HG03025 (cell line): ENCODE results near the gene TSNAX.

Source experiments
- ATAC-seq: cut with Tn5 transposase; IDR thresholded peaks from one replicate; pipeline ENCODE4 v1.9.1; 2021; ENCODE audit warnings: mild to moderate bottlenecking, moderate library complexity; ENCODE audit not compliant: unreplicated experiment, low FRiP score

Gene TSNAX

DNA sequence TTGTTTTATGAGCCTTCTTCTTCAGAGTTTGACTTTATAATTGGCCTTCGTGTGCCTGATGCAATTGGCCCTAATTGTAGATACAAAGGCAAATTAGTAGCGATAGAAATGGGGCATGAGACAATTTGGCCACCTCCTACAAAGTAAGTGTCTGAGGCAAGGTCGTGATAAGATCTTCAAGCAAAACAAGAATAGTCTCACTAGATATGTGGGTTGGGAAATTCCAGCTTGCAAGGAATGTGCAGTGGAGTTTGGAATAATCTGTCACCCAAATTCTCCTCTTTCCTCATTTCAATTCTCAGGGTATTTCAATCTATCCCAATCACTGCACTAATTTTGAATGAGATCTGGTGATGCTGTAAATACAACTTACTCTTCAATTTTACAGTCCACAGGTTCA, 11.4 kb upstream of the TSNAX start:
- no peak for ATAC-seq

DNA sequence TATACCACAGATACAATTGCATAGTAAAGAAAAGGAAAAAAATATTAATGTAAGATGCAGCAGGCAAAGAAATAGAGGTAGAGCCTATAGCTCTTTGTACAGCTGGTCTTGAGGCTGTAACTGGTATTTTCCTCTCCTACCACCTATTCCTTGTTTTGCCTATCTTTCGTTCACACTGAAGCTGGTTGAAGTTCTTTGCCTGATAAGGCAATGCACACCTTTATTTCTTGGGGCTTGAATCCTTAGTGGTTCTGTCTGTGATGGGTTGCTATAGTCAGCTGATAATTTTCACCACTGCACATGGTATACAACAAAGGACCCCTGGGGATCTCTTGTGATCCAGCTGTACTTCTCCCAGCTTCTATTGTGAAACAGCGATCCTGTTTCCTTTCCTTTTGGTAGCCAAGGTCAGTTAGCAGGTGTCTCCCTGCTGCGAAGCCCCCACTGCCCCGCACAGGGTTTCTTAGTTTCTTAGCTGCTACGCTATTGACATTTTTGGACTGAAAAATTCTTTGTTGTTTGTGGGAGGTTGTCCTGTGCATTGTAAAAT, 9.9 kb upstream of the TSNAX start:
- ATAC-seq = no peak

- no peak for ATAC-seq
Observed at GRCh38 chr1:231519166-231519565, 9.3 kb upstream of the TSNAX start.

DNA sequence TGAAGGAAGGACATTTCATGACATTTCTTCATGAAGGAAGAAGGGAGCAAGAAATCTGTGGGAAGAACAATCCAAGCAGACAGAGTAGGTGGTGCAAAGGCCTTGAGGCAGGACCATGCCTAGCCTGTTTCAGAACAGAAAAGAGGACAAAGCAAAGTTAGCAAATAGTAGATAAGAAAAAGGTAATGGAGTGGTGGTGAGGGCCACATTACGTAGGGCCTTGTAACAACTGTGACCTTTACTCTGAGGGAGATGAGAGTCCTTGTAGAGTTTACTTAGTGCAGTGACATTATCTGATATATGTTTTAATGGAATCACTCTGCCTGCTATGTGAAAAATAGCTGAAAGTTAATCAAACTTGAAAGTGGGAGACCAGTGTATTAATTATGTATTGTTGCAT, 6.4 kb upstream of the TSNAX start:
- ATAC-seq = no peak

- no peak for ATAC-seq
Observed at GRCh38 chr1:231522931-231523642, 5.4 kb upstream of the TSNAX start.

- no peak for ATAC-seq
Observed at GRCh38 chr1:231523816-231524215, 4.7 kb upstream of the TSNAX start.

DNA sequence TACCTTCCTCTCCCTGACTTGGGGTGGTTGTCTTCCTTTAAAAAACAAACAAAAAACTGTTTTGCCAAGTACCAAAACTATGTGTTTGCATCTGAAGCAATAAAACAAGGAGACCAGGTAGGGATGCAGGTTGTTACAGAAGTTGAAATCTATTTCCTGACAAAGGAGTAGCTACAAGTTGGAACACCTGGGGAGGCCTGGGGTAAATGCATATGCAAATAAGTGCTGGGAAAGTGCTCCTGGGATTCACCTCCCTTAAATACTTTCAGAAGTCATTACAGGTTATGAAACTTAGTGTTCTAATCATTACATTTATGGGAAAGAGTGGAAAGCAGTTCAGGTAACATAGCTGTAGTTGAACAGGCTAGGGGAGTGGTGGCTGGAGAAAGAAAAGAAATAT, 1.9 kb upstream of the TSNAX start:
- no peak for ATAC-seq

- ATAC-seq = peak; percentile 13
Observed at GRCh38 chr1:231527586-231528171, 790 bp upstream of the TSNAX start.

DNA sequence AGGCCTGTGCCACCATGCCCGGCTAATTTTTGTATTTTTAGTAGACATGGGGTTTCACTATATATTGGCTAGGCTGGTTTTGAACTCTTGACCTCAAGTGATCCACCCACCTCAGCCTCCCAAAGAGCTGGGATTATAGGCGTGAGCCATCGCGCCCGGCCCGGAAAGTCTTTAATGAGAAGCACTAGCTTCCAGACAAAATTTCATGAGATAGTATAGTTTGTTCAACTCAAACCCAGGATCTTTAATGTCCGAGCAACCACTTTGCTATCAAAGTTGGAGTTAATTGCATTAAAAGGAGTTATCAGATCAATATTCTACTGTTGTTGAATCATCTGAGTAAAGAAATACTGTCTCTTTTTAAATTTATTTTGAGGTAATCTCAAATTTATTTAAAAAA, 4.8 kb downstream of the TSNAX start:
- ATAC-seq = no peak

DNA sequence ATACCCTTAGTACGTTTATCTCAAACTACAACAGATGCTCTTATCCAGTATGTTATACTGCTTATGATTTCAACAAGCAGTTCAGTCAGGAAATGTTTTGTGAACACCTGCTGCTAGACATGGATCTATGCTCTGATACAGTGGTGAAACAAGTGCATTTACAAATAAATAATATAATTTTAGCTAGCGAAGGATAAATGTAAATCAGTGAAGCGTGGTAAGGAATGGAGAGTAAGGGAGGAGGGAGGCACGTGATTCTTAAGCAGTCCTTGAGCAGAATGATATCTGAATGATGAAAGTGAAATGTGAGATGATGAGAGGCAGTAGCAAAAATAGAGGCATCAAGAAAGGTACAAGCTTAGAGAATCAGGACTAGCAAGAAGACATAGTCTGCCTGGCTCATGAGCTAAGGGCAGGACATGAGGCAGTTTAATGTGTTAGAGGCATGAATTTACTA, 6.3 kb downstream of the TSNAX start:
- no peak for ATAC-seq

DNA sequence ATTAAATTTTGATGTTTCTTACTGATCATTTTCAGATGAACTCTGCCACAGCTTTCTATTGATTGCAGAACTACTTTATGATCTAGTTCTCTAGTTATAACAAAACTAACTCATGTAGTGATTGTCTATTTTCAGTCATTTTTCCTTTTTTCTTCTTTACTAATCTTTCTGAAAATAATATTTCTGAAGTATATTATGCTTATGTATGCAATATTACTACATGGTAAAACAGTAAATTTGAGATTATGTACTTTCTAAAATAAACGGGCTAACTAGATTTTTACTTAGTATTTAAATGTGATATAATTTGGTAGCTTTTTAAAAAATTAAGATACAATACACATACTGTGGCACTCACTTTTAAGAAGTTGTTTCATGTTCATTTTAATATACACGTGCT, 7.6 kb downstream of the TSNAX start:
- ATAC-seq = no peak

DNA sequence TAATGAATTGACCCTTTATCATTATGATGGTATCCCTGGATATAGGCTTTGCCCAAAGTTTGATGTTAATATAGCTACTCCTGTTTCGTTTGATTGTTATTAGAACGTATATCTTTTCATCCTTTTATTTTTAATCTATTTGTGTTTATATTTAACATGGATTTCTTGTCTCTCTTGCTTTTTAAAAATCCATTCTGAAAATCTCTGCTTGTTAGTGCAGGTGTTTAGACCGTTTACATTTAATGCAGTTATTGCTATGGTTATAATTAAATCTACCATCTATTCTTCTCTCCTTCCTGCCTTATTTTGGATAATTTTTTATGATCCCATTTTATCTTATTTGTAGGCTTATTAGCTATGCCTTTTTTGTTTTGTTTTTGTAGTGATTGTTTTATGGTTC, 12.4 kb downstream of the TSNAX start:
- no peak for ATAC-seq

GRCh38 chr1:231541842-231542241, 13.4 kb downstream of the TSNAX start:
- no peak for ATAC-seq

- ATAC-seq = no peak
Observed at GRCh38 chr1:231544943-231545592, 16.6 kb downstream of the TSNAX start.

GRCh38 chr1:231546693-231547092, 18.2 kb downstream of the TSNAX start:
- ATAC-seq = no peak

GRCh38 chr1:231549733-231550447, 21.4 kb downstream of the TSNAX start:
- ATAC-seq = no peak

DNA sequence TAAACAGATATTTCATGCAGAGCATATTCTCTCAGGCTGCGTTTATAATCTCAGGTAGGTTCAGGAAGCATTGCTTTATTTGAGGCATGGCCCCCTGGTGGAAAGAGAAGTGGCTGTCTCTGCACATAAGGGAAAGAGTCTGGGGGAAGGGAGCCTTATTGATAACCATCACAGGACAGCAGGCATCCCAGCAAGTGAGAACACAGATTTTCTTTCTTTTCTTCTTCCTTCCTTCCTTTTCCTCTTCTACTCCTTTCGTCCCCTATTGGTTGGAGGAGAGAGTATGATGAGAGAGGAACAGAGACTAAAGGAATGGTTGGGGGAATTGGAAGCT, 21.9 kb downstream of the TSNAX start:
- ATAC-seq = no peak

DNA sequence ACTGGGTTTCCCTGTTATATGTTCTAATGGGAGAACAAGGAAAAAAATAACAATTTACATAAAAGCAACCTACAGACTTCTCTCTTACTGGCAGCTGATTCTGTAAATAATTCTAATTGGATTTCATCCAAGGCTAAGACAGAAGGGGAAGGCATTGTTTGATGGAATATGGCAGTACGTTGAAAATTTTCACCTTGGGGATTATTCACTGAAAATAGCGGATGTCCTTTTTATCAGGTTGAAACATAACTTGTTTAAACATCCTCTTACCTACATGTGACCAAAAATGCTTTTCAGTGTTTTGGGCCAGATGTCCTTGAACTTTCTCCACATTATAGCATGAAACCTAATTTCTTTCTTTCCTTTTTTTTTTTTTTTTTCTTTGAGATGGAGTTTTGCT, 24.9 kb downstream of the TSNAX start:
- no peak for ATAC-seq

- ATAC-seq = no peak
Observed at GRCh38 chr1:231554969-231555368, 26.5 kb downstream of the TSNAX start.

- ATAC-seq = no peak
Observed at GRCh38 chr1:231557411-231557810, 28.9 kb downstream of the TSNAX start.
